NAMALWA (cell line): ENCODE data around the gene CDKN3.
A peak's percentile ranks its signal among the peaks of the same experiment; 100 is the strongest.
"Not testable (repeated sequence)": the region's sequence is repeated elsewhere in the genome, so short reads cannot be mapped to it uniquely, and the experiment has no call there.

ENCODE experiments used
- DNase-seq: peaks from one replicate; pipeline ENCODE4 v3.0.0-alpha.2; 2015; ENCODE audit warnings: low spot score

CDKN3 gene

DNA sequence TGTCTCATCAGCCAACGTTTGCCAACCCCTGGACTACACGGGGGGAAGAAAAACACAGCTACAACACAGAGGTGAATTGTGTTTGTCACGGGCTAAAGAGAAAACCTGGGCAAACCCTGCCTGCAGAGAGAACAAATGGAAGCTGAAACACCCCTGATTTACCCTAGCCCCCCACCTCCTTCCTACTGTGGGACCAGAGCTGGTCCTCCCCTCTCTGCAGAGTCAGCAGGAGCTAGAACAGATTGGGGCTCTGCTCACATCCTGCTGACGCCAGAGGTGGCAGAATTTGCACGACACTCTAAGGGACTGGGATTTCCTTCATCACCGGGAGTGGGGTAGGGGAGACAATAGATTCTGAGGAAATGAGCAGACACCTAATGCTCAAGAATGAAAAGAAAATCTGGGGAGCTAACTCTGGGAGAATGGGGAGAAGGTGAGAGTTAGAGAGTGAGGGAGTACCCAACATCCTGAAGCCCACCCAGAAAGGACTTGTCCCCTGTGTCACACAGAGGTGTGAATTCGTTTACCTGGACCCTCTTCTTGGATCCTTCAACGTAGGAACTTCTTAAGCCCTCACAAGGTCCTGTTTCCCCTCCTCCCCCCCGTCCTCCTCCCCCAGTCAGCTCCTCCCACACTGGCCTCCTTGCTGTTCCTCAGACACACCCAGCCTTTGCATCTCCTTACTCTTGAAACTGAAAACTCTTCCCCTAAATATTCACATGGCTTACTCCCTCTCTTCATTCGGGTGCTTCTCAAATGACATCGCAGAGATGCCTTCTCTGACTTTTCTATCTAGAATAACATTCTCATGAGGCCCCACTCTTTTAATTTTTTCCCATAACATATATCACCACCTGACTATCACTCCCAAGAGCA is 26.2 kb upstream of the CDKN3 start:
- no peak for DNase-seq

- no peak for DNase-seq
Measured at GRCh38 chr14:54374117-54374884, 22.5 kb upstream of the CDKN3 start.

- no peak for DNase-seq
Measured at GRCh38 chr14:54377501-54377900, 19.3 kb upstream of the CDKN3 start.

GRCh38 chr14:54378893-54379292 is 17.9 kb upstream of the CDKN3 start:
- DNase-seq = peak; percentile 44

DNA sequence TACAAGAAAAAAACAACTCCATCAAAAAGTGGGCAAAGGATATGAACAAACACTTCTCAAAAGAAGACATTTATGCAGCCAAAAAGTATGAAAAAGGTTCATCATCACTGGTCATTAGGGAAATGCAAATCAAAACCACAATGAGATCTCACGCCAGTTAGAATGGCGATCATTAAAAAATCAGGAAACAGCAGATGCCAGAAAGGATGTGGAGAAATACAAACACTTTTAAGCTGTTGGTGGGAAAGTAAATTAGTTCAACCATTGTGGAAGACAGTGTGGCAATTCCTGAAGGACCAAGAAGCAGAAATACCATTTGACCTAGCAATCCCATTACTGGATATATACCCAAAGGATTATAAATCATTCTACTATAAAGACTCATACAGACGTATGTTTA is 16.2 kb upstream of the CDKN3 start:
- not testable (repeated sequence) for DNase-seq

DNA sequence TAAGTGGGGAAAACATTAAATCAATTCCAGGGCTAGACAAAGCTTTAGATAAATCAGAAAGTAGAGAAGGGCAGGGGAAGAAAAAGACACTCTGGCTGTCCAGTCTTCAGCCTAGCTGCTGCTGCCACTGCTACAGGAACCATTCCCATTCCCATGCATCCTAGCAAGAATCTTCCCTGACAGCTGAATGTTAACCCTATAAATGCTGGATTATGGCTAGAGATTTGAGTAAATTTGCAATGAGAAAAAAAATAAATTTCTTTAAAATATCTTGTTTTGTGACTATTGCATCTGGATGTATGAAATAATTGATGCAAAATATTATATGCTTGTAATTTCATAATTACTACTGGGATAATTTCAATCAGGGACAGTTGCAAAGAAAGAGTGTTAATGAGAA is 15.0 kb upstream of the CDKN3 start:
- no peak for DNase-seq

- no peak for DNase-seq
Measured at GRCh38 chr14:54383835-54384234, 13.0 kb upstream of the CDKN3 start.

GRCh38 chr14:54385556-54385955 is 11.3 kb upstream of the CDKN3 start:
- no peak for DNase-seq

- no peak for DNase-seq
Measured at GRCh38 chr14:54387328-54387727, 9.5 kb upstream of the CDKN3 start.

- DNase-seq = no peak
Measured at GRCh38 chr14:54392131-54392859, 4.5 kb upstream of the CDKN3 start.

DNA sequence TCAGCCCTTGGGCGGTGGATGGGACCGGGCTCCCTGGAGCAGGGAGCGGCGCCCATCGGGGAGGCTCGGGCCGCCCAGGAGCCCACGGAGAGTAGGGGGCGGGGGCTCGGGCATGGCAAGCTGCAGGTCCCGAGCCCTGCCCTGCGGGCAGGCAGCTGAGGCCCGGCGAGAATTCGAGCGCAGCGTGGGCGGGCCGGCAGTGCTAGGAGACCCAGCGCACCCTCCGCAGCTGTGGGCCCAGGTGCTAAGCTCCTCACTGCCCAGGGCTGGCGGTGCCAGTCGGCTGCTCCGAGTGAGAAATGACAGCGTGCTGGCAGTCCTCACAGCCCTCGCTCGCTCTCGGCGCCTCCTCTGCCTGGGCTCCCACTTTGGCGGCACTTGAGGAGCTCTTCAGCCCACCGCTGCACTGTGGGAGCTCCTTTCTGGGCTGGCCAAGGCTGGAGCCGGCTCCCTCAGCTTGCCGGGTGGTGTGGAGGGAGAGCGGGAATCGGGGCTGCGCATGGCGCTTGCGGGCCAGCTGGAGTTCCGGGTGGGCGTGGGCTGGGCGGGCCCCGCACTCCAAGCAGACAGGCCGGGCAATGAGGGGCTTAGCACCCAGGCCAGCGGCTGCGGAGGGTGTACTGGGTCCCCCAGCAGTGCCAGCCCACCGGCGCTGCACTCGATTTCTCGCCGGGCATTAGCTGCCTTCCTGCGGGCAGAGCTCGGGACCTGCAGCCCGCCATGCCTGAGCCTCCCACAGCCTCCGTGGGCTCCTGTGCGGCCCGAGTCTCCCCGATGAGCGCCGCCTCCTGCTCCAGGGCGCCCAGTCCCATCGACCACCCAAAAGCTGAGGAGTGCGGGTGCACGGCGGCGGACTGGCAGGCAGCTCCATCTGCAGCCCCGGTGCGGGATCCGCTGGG is 3.6 kb upstream of the CDKN3 start:
- DNase-seq = not testable (repeated sequence)

- DNase-seq = no peak
Measured at GRCh38 chr14:54394596-54394995, 2.2 kb upstream of the CDKN3 start.

DNA sequence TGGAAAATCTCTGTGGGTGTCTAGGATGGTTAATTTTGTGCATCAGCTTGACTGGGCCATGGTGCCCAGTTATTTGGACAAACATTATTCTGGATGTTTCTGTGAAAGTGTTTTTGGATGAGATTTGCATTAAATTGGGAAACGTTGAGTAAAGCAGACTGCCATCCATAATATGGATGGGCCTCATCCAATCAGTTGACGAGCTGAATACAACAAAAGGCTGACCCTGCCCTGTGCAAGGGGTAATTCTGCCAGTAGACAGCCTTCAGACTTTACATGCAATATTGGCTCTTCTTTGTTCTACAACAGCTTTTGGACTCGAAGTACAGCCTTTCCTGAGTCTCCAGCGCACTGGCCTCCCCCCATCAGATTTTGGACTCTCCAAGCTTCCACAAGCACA is 1.5 kb upstream of the CDKN3 start:
- no peak for DNase-seq

DNA sequence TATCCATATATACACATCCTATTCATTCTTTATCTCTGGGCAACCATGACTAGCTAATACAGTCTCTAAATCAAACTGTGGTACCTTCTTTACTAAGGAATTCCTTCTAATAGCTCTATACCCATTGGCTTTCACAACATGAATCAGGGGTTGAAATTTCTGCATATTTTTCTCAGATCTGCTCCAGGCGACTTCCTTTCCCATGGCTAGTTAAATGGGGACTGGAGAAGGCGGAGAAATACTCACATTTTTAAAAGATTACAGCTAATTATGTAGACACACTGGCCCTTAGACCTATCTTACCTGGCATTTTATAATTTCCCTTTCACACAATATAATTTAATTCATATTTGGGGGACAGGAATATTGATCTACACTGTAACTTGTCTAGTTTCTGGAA is 1.1 kb upstream of the CDKN3 start:
- DNase-seq = no peak

DNA sequence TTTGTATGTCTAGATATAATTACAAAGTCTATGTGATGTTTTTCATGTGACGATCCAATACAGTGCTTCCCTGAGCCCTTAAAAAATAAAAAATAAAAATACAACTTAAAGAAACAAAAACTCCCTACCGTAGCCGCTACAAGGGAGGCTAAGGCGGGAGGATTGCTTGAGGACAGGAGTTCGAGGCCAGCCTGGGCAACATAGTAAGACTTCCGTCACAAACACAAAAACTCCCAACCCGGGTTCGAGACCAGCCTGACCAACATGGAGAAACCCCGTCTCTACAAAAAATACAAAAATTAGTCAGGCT is 669 bp upstream of the CDKN3 start:
- DNase-seq = no peak

- DNase-seq = no peak
Measured at GRCh38 chr14:54399560-54399959, 2.8 kb downstream of the CDKN3 start.

- not testable (repeated sequence) for DNase-seq
Measured at GRCh38 chr14:54403401-54404005, 6.7 kb downstream of the CDKN3 start.

- DNase-seq = no peak
Measured at GRCh38 chr14:54410215-54410614, 13.4 kb downstream of the CDKN3 start.

DNA sequence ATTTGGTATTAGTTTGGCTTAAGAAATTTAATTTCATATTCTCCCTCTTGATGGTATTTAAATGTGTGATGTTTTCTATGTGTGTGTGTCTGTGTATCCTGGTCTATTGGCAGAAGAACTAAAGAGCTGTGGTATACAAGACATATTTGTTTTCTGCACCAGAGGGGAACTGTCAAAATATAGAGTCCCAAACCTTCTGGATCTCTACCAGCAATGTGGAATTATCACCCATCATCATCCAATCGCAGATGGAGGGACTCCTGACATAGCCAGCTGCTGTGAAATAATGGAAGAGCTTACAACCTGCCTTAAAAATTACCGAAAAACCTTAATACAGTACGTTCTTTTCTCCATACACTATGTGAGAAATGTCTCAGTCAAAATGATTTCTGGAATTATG is 14.6 kb downstream of the CDKN3 start:
- no peak for DNase-seq

GRCh38 chr14:54420478-54421142 is 23.8 kb downstream of the CDKN3 start:
- peak; percentile 19 for DNase-seq

GRCh38 chr14:54423991-54424390 is 27.2 kb downstream of the CDKN3 start:
- DNase-seq = no peak
